Loucy (cell line): Measurements from ENCODE around the gene GRM3.

Experiments used
- H2AFZ ChIP-seq: fragments of 200-600 bp; sonication (generic); 2 replicates; pipeline ENCODE4 v1.6.0; 2016; ENCODE audit warnings: antibody characterized with exemption, mild to moderate bottlenecking, low read length, moderate library complexity
- H3F3A ChIP-seq: fragments of 200-600 bp; 2 replicates; pipeline ENCODE4 v1.6.0; 2016; ENCODE audit warnings: antibody characterized with exemption, low read depth, mild to moderate bottlenecking
- H3K27me3 ChIP-seq: fragments of 200-600 bp; sonication (generic); 2 replicates; pipeline ENCODE4 v1.6.1; 2014; ENCODE audit warnings: low read length, mild to moderate bottlenecking; ENCODE audit not compliant: insufficient read depth, poor library complexity, severe bottlenecking
- H3K36me3 ChIP-seq: fragments of 200-600 bp; sonication (generic); 2 replicates; pipeline ENCODE4 v1.6.1; 2016; ENCODE audit warnings: low read length; ENCODE audit not compliant: insufficient read depth
- H3K4me1 ChIP-seq: fragments of 200-600 bp; sonication (generic); 2 replicates; pipeline ENCODE4 v1.5.1; 2014; ENCODE audit warnings: low read length, mild to moderate bottlenecking; ENCODE audit not compliant: insufficient read depth, poor library complexity, severe bottlenecking
- H3K4me2 ChIP-seq: fragments of 200-600 bp; sonication (generic); 2 replicates; pipeline ENCODE4 v1.6.0; 2014; ENCODE audit warnings: antibody characterized with exemption, low read length, low read depth, mild to moderate bottlenecking; ENCODE audit not compliant: poor library complexity, severe bottlenecking
- H3K4me3 ChIP-seq: fragments of 200-600 bp; sonication (generic); 2 replicates; pipeline ENCODE4 v1.5.1; 2014; ENCODE audit warnings: low read length, mild to moderate bottlenecking, mixed read lengths; ENCODE audit not compliant: poor library complexity, severe bottlenecking
- H3K79me2 ChIP-seq: fragments of 200-600 bp; sonication (generic); 2 replicates; pipeline ENCODE4 v1.6.1; 2014; ENCODE audit warnings: low read length; ENCODE audit not compliant: insufficient read depth
- H3K9ac ChIP-seq: fragments of 200-600 bp; sonication (generic); 2 replicates; pipeline ENCODE4 v1.6.0; 2014; ENCODE audit warnings: mild to moderate bottlenecking, low read depth, low read length, moderate library complexity; ENCODE audit not compliant: poor library complexity, severe bottlenecking
- H3K9me2 ChIP-seq: fragments of 200-600 bp; sonication (generic); replicated peaks from 2 replicates; pipeline ENCODE4 v1.6.1; 2016; ENCODE audit warnings: low read depth, low read length, mixed read lengths
- H3K9me3 ChIP-seq: fragments of 200-600 bp; sonication (generic); 2 replicates; pipeline ENCODE4 v1.6.1; 2014; ENCODE audit warnings: mild to moderate bottlenecking, antibody characterized with exemption, low read length, low read depth; ENCODE audit not compliant: insufficient read depth
- H4K20me1 ChIP-seq: fragments of 200-600 bp; sonication (generic); 2 replicates; pipeline ENCODE4 v1.6.0; 2014; ENCODE audit warnings: antibody characterized with exemption, low read length, mild to moderate bottlenecking; ENCODE audit not compliant: insufficient read depth, poor library complexity, severe bottlenecking
- EZH2phosphoT487 ChIP-seq: fragments of 200-600 bp; IDR thresholded peaks from 2 replicates; pipeline ENCODE4 v1.6.1; 2018; ENCODE audit warnings: antibody characterized with exemption, mild to moderate bottlenecking, moderate library complexity, borderline replicate concordance
- TF ChIP-seq, protein P1 (sequence below): fragments of 200-600 bp; sonication (generic); conservative IDR thresholded peaks from 2 replicates; pipeline ENCODE4 v1.5.1; 2014; ENCODE audit warnings: mild to moderate bottlenecking, antibody characterized with exemption, low read length

GRM3 gene

DNA sequence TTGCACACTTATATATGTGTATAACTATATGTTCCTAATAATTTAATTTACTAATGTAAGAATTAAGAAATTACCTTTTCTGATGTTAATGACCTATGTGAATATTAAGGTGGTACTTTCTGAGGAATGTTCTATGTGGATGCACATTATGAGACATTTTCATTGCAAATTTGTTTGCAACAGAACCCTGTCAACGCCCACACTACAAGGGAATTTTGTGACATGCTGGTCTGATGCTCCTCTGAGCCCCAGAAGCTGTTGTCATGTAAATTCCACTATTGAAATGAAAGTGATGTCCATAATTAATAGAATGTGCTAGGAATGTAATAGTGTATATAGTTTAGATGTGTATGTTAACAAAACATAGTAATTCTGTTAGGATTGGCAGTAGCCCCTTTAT, 4.5 kb downstream of the GRM3 start:
- Histone ChIP-seq H3K27me3 (no peaks in the 10 kb centered on the region), H4K20me1 (no peaks in the 10 kb centered on the region), H3K79me2 (no peaks in the 10 kb centered on the region), H3K9me2 (no peaks in the 10 kb centered on the region), H3K4me2 (no peak overlapping the region), H3F3A (no peaks in the 10 kb centered on the region), H3K9ac (no peak overlapping the region), H3K36me3 (no peaks in the 10 kb centered on the region), H3K9me3 (no peaks in the 10 kb centered on the region), H2AFZ (no peak overlapping the region), H3K4me3 (no peak overlapping the region), H3K4me1 (no peaks in the 10 kb centered on the region)
- TF ChIP-seq, protein P1, sequence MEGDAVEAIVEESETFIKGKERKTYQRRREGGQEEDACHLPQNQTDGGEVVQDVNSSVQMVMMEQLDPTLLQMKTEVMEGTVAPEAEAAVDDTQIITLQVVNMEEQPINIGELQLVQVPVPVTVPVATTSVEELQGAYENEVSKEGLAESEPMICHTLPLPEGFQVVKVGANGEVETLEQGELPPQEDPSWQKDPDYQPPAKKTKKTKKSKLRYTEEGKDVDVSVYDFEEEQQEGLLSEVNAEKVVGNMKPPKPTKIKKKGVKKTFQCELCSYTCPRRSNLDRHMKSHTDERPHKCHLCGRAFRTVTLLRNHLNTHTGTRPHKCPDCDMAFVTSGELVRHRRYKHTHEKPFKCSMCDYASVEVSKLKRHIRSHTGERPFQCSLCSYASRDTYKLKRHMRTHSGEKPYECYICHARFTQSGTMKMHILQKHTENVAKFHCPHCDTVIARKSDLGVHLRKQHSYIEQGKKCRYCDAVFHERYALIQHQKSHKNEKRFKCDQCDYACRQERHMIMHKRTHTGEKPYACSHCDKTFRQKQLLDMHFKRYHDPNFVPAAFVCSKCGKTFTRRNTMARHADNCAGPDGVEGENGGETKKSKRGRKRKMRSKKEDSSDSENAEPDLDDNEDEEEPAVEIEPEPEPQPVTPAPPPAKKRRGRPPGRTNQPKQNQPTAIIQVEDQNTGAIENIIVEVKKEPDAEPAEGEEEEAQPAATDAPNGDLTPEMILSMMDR: no peak
- TF ChIP-seq EZH2phosphoT487: no peak

DNA sequence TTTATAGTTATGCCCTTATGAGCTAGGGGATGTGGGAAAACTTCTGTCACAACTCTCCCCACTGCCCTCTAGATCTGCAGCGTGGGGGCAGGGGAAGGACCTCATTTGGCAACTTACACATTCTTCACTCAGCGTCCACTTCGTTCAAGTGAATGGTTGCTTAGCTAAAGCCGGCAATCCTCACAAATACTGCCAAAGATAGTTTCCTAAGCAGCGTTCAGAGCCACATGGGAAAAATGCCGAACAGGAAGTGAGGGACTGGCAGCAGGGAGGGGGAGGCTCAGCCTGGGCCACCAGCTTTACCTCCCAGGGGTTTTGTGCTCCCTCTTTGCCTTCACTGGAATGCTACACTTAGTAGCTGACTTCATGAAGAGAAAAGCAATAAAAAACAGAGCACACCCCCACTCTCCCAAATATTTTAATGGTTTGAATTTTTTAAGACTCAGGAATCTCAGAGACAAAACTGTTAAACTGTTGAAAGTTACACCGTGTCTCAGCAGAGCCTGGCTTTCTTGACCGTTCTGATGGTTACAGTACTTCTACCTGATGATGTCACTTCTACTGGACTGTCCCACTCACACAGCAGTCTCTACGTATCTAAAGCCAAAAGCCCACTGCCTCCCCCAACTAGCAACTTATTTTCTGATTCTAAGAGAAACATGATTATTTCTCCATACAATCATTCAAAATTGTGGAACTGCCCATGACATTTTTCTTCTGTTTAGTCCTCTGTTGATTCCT, 10.4 kb downstream of the GRM3 start:
- Histone ChIP-seq H3K4me1 (no peaks in the 10 kb centered on the region), H3K4me2 (no peak overlapping the region), H2AFZ (no peak overlapping the region), H3F3A (no peaks in the 10 kb centered on the region), H3K79me2 (no peaks in the 10 kb centered on the region), H3K9ac (no peak overlapping the region), H3K4me3 (no peak overlapping the region), H3K27me3 (no peaks in the 10 kb centered on the region), H3K36me3 (no peaks in the 10 kb centered on the region), H3K9me3 (no peaks in the 10 kb centered on the region), H3K9me2 (no peaks in the 10 kb centered on the region), H4K20me1 (no peaks in the 10 kb centered on the region)
- no peak for TF ChIP-seq EZH2phosphoT487
- TF ChIP-seq, protein P1: no peak

DNA sequence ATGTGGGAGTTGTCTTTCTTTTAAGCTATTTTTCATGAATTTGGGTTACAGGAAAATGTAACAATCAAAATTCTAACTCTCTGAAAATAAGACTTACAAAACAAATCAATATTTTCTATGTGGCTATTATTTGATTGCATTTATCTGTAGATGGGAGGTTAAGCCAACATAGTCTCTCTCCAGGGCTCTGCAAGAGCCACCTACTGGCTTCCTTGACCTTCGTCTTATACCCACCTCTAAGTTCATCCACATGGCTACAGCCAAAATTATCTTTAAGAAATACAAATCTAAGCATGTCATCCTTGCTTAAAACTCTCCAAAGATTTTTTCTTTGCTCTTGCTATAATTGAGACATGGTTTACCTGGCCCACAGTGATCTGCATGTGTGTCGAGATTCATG, 14.2 kb downstream of the GRM3 start:
- Histone ChIP-seq H3K9me2 (no peaks in the 10 kb centered on the region), H3K27me3 (no peaks in the 10 kb centered on the region), H3K36me3 (no peaks in the 10 kb centered on the region), H2AFZ (no peak overlapping the region), H3F3A (no peaks in the 10 kb centered on the region), H3K4me2 (no peak overlapping the region), H3K4me3 (no peak overlapping the region), H3K79me2 (no peaks in the 10 kb centered on the region), H3K9me3 (no peaks in the 10 kb centered on the region), H3K9ac (no peak overlapping the region), H3K4me1 (no peaks in the 10 kb centered on the region), H4K20me1 (no peaks in the 10 kb centered on the region)
- TF ChIP-seq EZH2phosphoT487: no peak
- TF ChIP-seq, protein P1: no peak
